ENCODE data around the gene KDM6B.

DNA sequence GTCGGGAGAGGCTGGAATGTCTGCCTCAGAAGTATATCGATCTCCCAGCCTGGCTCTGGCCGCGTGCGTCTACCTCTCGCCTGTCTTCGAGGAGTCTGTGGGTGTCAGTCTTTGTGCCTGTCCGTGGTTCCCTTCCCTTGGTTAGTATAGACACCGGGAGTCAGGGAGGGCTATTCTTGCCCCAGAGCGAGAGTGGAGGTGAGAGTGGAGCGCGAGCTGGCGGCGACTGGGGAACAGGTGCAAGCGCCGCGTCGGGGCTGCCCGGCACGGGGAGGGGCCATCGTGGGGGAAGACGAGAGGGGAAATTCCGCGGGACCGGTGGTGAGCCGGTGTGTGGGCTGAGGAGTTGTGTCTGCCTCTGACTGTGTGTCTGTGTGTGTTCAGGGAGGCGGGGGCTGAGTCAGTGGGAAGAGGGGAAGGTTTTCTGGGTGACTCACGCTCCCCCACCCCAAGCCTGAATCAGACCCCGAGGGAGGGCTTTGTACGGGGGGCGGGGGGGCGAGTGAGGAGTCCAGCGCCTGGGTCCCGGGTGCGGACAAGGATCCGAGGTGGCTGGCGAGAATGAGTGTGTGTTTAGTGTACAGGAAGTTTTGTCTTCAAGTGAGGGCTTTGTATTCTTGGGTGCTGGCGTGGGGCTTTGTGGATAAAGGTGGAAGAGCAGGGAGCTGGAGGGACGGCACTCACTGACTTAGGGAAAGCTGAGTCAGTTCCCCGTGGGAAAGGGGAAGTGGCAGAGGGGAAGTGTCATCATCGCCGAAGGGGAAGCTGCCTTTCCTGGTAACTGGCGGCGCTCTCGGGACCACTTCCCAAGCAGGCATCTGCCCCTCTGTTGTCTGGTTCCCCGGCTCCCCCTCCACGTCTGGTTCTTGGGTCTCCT is 8.6 kb downstream of the KDM6B start:
- TF ChIP-seq, protein P1, sequence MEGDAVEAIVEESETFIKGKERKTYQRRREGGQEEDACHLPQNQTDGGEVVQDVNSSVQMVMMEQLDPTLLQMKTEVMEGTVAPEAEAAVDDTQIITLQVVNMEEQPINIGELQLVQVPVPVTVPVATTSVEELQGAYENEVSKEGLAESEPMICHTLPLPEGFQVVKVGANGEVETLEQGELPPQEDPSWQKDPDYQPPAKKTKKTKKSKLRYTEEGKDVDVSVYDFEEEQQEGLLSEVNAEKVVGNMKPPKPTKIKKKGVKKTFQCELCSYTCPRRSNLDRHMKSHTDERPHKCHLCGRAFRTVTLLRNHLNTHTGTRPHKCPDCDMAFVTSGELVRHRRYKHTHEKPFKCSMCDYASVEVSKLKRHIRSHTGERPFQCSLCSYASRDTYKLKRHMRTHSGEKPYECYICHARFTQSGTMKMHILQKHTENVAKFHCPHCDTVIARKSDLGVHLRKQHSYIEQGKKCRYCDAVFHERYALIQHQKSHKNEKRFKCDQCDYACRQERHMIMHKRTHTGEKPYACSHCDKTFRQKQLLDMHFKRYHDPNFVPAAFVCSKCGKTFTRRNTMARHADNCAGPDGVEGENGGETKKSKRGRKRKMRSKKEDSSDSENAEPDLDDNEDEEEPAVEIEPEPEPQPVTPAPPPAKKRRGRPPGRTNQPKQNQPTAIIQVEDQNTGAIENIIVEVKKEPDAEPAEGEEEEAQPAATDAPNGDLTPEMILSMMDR (IDR thresholded peaks at IDR 0.05; ENCODE audit: poor library complexity, severe bottlenecking) = no peak
- TF ChIP-seq RAD21 (conservative IDR thresholded peaks at IDR 0.05) = no peak
- peak; percentile 10 for TF ChIP-seq POLR2AphosphoS5 (IDR thresholded peaks at IDR 0.05)
- no peak for TF ChIP-seq EP300 (conservative IDR thresholded peaks at IDR 0.05; ENCODE audit: poor library complexity, severe bottlenecking)
- TF ChIP-seq EZH2 (IDR thresholded peaks at IDR 0.05; ENCODE audit: borderline replicate concordance, insufficient read depth, low read length, poor library complexity, severe bottlenecking) = no peak
- no peak for TF ChIP-seq MXI1 (conservative IDR thresholded peaks at IDR 0.05; ENCODE audit: poor library complexity, severe bottlenecking)

All from neural cell (in vitro differentiated cells).